ENCODE data around the gene JAKMIP1.

DNA sequence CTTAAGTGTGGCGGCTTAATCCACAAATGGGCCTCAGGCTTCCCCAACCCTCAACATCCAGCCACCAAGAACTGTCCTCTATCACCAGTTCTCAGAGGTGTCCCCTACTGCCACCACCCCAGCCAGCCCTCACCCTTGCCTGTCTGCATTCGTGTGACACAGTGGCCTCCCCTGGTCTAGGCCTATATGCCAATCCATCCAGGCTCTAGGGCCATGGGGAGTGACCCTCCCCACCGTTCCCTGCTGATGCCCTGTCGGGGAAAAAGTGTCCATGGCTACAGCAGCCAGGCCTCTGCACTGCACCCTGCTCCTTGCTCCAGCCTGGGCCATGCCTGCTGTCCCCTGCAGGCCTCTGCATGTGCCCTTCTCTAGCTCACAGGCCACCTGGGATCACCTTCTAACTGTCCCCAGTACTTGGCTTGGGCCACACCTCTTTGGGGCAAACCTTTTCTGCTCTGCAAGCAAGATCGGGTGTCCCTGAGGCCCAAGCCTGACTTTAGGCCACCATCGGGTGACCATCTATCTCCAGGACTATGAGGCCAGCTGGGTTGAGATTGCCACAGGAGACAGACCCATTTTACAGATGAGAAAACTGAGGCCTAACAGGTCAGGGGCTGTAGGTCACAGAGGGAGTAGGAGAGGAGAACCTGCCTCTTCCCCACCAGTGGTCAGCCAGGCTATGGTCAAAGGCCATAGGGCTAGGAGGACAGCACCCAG lies 75.8 kb downstream of the JAKMIP1 start:
- TF ChIP-seq CTCF (conservative IDR thresholded peaks at IDR 0.05; ENCODE audit: low read length) (no peak), EZH2phosphoT487 (IDR thresholded peaks at IDR 0.05; ENCODE audit: borderline replicate concordance) (no peak)

All from Loucy (cell line).